Mucosa of gallbladder (tissue), 1 donor: ENCODE data around the gene GXYLT2. TPM values are rescaled to one million over a fixed set of nuclear protein-coding genes. Genes with fewer than 3 reads are reported as not detected.
"Not testable (repeated sequence)": the region's sequence is repeated elsewhere in the genome, so short reads cannot be mapped to it uniquely, and the experiment has no call there.

ENCODE experiments used
- DNase-seq: peaks from one replicate; pipeline ENCODE4 v3.0.0-alpha.2; 2020; ENCODE audit warnings: low spot score
- total RNA-seq: library from RNA; stranded (reverse); gene quantifications from one replicate; pipeline ENCODE4 v1.2.1, GENCODE V29; 2021
- donor health status: DM: no; HTN: no; CAD: no.

Gene GXYLT2
- total RNA-seq, 1 donor from 2014 or later: 12.1 TPM

DNA sequence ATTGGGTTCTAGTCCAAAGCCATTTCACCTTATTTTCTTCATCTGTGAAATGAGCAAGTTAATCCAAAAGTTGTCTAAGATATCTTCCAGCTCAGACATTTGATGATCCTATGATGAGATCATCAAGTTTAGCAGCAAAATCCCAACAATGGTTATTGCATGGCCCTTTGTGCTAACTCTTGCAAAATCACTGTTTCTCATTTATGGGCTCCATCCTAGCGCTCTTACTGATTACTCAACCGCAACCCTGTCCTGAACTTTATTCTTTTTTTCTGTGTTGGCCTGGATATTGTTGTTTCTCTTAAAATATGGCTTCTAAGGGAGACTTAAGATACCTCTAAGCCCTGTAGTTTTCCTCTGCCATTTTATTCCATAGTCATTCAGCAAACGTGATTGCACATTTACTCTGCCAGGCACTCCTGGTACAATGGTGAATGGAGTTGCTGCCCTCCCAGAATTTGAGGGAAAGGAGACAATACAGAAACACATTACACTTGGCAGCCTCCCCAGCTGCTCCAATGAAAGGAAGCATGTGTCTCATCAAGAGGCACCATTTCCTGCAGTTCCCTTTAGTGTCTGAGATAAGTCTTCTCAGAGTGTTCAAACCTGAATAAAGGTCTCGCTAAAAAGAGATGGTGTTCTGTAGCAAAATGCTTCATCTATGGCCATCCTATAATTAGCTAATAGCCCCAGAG lies 4.4 kb downstream of the GXYLT2 start:
- DNase-seq: no peak

DNA sequence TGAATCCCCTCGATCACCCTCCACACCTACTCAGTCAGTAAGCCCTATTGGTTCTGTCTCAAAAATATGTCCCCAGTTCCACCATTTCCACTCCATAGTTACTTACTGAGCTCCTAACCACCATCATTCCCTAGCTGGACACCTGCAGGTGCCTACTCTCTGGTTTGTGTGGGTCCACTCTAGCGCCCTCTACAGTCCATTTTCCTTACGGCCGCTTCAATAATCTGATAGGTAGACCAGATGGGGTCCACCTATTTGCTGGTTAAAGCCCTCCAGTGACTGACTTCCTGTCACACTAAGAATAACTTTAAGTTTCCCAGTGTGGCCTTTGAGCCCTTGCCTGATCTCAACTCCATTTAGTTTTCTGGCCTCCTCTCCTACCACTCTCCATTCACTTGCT lies 5.0 kb downstream of the GXYLT2 start:
- DNase-seq: no peak

GRCh38 chr3:72894976-72895552 lies 7.2 kb downstream of the GXYLT2 start:
- DNase-seq: no peak

- DNase-seq: no peak
Observed at GRCh38 chr3:72896996-72897757, 9.3 kb downstream of the GXYLT2 start.

DNA sequence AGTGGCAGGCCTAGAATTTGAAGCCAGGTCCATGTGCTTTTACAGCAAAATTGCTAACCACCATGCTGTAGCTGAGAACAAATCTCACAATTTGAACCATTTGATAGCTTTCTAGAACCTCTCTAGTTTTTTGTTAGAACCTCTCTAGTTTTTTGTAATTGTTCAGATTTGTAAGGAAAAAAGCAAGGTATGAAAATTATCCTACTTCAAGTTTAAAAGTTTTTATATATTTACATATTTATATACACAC lies 9.8 kb downstream of the GXYLT2 start:
- no peak for DNase-seq

- no peak for DNase-seq
Observed at GRCh38 chr3:72899349-72899765, 11.5 kb downstream of the GXYLT2 start.

- DNase-seq: no peak
Observed at GRCh38 chr3:72900048-72900447, 12.2 kb downstream of the GXYLT2 start.

- DNase-seq: no peak
Observed at GRCh38 chr3:72901840-72902239, 14.0 kb downstream of the GXYLT2 start.

- DNase-seq: no peak
Observed at GRCh38 chr3:72903004-72903403, 15.2 kb downstream of the GXYLT2 start.

DNA sequence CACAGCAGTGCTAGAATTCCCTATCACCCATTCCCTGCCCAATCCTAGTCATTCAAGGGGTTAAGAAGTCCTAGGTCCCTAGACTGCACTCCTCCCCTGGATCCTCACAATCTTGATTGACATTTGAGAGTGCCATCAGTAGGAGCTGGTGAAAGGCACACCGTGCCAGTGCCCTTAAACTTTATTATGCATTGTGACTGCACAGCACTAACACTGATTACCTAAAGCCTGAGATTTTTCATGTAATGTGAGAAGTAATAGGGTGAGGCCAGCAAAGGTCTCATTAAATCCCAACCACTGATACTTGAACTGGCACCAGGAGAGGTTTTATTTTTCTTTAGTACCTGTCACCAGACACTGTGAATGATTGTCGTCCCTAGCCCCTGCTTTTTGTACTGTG lies 16.3 kb downstream of the GXYLT2 start:
- DNase-seq: no peak

DNA sequence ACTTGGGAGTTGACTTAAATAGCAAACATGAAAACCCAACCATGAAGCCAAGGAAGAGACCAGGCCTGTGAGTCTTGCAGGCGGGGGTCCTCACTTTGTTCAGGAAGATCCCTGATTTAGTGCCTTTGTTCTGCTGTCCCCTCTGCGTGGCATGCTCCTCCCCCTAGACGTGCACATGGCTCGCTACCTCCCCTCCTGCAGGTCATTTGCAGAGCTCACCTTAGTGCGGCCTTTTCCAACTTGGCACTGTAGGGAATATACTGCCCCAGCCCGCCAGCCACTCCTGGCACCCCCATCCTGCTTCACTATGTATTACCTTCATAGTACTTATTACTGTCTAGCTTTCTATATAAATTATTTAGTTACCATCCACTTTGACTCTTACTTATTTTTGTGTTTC lies 18.3 kb downstream of the GXYLT2 start:
- DNase-seq: no peak

DNA sequence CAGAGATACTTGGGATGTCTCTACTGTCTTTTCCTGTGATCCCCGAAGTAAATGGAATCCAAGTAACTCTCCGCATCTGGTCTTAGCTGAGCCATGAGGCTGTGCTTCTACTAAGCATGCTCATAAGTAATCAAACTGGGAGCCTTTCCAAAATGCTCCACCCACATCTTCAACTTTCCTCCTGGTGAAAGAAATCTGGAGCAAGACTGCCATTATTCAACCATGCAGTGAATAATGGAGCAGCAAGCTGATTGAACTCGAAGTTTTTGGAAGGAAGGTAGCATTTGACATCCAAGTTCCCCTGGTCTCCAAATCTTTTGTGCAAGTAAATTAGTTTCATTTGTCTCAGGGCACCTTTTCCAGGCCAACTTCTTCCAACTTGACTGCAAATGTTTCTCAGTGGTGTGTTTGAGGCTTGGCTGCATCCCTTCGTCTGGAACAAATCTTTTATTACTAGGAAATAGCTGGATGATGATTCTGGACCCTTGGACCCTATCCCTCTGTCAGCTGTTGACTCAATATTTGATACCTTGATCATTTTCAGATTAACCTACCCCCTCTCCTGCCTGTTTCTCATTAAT lies 19.4 kb downstream of the GXYLT2 start:
- no peak for DNase-seq

DNA sequence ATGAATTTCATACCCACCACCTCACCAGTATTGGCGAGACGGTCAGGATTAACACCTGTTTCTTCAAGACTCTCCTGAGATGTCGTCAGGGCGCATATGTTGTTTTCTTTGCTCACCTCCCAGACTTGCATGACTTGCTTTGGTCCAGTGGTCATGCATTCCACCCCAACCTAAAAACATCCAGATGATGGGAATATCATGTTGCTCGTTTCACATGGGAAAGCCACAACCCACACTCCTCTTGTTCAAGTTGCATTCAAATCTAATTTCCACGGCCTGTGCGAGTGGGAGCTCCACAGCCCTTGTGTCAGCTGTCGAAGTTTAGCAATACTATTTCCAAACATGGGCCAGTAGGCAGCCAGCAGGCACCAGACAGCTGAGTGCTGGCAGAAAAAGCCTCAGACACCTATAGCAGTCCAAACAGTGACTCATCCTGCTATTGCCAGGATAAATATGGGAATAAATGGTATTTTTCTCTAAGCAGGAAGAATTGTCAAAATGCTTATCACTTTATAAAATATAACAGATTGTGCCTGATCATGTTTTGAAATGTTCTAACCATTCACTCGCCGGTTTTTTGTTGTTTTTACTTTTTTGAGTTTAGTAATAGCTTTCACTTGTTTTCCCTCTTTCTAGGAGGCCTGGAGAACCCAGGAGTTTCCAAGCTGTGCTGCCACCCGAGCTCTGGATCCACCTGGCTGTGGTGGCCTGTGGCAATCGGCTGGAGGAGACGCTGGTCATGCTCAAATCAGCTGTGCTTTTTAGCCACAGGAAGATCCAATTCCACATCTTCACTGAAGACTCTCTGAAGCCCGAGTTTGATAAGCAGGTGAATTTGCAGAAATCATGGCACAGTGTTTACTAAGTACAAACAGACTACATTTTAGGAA lies 20.1 kb downstream of the GXYLT2 start:
- DNase-seq: no peak

- no peak for DNase-seq
Observed at GRCh38 chr3:72909591-72909990, 21.7 kb downstream of the GXYLT2 start.

- DNase-seq: no peak
Observed at GRCh38 chr3:72912532-72912931, 24.7 kb downstream of the GXYLT2 start.

- DNase-seq: no peak
Observed at GRCh38 chr3:72914383-72914782, 26.5 kb downstream of the GXYLT2 start.

GRCh38 chr3:72916250-72916649 lies 28.4 kb downstream of the GXYLT2 start:
- no peak for DNase-seq

DNA sequence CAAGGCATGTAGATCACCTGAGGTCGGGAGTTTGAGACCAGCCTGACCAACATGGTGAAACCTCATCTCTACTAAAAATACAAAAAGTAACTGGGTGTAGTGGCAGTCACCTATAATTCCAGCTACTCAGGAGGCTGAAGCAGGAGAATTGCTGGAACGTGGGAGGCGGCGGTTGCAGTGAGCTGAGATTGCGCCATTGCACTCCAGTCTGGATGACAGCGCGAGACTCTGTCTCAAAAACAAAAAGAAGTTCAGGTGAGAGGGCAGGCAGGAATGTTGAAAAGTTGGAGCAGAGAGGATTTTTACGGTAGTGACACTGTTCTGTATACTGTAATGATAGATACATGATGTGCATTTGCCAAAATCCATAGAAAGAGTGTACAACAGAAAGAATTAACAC lies 31.7 kb downstream of the GXYLT2 start:
- DNase-seq: no peak

- DNase-seq: no peak
Observed at GRCh38 chr3:72924055-72924454, 36.2 kb downstream of the GXYLT2 start.

GRCh38 chr3:72928781-72929735 lies 41.2 kb downstream of the GXYLT2 start:
- not testable (repeated sequence) for DNase-seq

DNA sequence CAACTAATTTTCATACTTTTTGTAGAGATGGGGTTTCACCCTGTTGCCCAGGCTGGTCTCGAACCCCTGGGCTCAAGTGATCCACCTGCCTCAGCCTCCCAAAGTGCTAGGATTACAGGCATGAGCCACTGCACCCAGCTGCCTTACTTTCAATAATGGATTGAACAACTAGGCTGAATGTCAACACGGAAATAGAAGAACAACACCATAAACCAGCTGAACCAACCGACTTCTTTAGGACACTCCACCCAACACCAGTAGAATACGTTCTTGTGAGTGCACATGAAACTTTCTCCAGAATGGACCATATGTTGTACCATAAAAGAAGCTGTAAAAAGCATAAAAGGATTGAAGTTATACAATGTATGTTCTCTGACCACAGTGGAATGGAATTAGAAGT lies 42.9 kb downstream of the GXYLT2 start:
- no peak for DNase-seq
